Fibroblast of skin of right quadriceps (primary cell): ENCODE data around the gene NRG2.

Source experiments
- DNase-seq: peaks from one replicate; pipeline ENCODE4 v3.0.0-alpha.2; 2013

The NRG2 gene

GRCh38 chr5:139900546-139901250, 142.4 kb downstream of the NRG2 start:
- no peak for DNase-seq

GRCh38 chr5:139898981-139899380, 144.1 kb downstream of the NRG2 start:
- no peak for DNase-seq

- DNase-seq = no peak
Measured at GRCh38 chr5:139897982-139898381, 145.1 kb downstream of the NRG2 start.

- DNase-seq = no peak
Measured at GRCh38 chr5:139897342-139897741, 145.8 kb downstream of the NRG2 start.

- DNase-seq = no peak
Measured at GRCh38 chr5:139896718-139897117, 146.4 kb downstream of the NRG2 start.

- DNase-seq = no peak
Measured at GRCh38 chr5:139895647-139896046, 147.5 kb downstream of the NRG2 start.

- no peak for DNase-seq
Measured at GRCh38 chr5:139895046-139895445, 148.1 kb downstream of the NRG2 start.

- DNase-seq = no peak
Measured at GRCh38 chr5:139893873-139894272, 149.2 kb downstream of the NRG2 start.

GRCh38 chr5:139889410-139889809, 153.7 kb downstream of the NRG2 start:
- no peak for DNase-seq

GRCh38 chr5:139888370-139888769, 154.7 kb downstream of the NRG2 start:
- no peak for DNase-seq

- no peak for DNase-seq
Measured at GRCh38 chr5:139886213-139886612, 156.9 kb downstream of the NRG2 start.

- no peak for DNase-seq
Measured at GRCh38 chr5:139885857-139886208, 157.3 kb downstream of the NRG2 start.

GRCh38 chr5:139885172-139885856, 157.8 kb downstream of the NRG2 start:
- no peak for DNase-seq

- DNase-seq = no peak
Measured at GRCh38 chr5:139884734-139885133, 158.4 kb downstream of the NRG2 start.

- DNase-seq = no peak
Measured at GRCh38 chr5:139884144-139884543, 159.0 kb downstream of the NRG2 start.

GRCh38 chr5:139882961-139883539, 160.0 kb downstream of the NRG2 start:
- DNase-seq = no peak

- no peak for DNase-seq
Measured at GRCh38 chr5:139882316-139882715, 160.8 kb downstream of the NRG2 start.

GRCh38 chr5:139881143-139881733, 161.9 kb downstream of the NRG2 start:
- DNase-seq = no peak

- DNase-seq = no peak
Measured at GRCh38 chr5:139880416-139881142, 162.5 kb downstream of the NRG2 start.

GRCh38 chr5:139878093-139878492, 165.0 kb downstream of the NRG2 start:
- DNase-seq = no peak

GRCh38 chr5:139877129-139877597, 165.9 kb downstream of the NRG2 start:
- no peak for DNase-seq

- DNase-seq = no peak
Measured at GRCh38 chr5:139875957-139876356, 167.1 kb downstream of the NRG2 start.
